HG02870 (cell line): Measurements from ENCODE around the gene SHROOM1.
"Not testable (repeated sequence)": the region's sequence is repeated elsewhere in the genome, so short reads cannot be mapped to it uniquely, and the experiment has no call there.

Source experiments
- ATAC-seq: cut with Tn5 transposase; IDR thresholded peaks from one replicate; pipeline ENCODE4 v1.9.1; 2021; ENCODE audit warnings: mild to moderate bottlenecking, moderate library complexity; ENCODE audit not compliant: unreplicated experiment

SHROOM1 gene

GRCh38 chr5:132808448-132808847, 22.0 kb downstream of the SHROOM1 start:
- ATAC-seq: no peak

- ATAC-seq: no peak
Observed at GRCh38 chr5:132807163-132807838, 23.1 kb downstream of the SHROOM1 start.

DNA sequence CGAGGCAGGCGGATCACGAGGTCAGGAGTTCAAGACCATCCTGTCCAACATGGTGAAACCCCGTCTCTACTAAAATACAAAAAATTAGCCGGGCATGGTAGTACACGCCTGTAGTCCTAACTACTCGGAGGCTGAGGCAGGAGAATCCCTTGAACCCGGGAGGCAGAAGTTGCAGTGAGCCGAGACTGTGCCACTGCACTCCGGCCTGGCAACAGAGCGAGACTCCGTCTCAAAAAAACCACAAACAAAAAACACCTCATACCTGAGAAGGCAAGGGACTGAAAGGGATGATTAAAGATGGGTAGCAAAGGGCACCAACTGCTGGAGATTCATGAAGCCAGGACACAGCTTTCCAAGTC, 23.7 kb downstream of the SHROOM1 start:
- ATAC-seq: not testable (repeated sequence)

DNA sequence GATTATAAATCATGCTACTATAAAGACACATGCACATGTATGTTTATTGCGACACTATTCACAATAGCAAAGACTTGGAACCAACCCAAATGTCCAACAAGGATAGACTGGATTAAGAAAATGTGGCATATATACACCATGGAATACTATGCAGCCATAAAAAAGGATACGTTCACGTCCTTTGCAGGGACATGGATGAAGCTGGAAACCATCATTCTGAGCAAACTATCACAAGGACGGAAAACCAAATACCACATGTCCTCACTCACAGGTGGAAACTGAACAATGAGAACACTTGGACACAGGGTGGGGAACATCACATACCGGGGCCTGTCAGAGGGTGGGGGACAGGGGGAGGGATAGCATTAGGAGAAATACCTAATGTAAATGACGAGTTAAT, 24.6 kb downstream of the SHROOM1 start:
- ATAC-seq: not testable (repeated sequence)

- not testable (repeated sequence) for ATAC-seq
Observed at GRCh38 chr5:132804219-132804618, 26.2 kb downstream of the SHROOM1 start.

GRCh38 chr5:132802685-132803066, 27.8 kb downstream of the SHROOM1 start:
- ATAC-seq: not testable (repeated sequence)

- no peak for ATAC-seq
Observed at GRCh38 chr5:132802044-132802684, 28.3 kb downstream of the SHROOM1 start.

DNA sequence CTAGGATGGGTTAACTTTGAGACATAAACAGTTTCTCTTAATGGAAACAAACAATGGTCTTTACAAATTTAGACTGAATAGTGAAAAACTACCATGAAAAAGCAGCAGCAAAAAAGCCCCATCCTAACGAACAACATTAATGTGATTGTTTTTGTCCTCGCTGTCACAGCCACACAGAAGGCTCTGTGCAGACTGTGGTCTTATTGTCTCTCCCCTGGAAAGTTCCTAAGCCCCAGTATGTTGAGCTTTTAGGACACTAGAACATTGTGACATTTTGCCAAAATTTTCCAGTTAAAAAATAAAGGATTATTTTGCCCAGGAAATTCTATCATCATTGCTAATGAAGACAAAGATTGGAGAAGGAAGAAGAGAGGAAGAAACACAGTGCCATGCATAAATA, 29.9 kb downstream of the SHROOM1 start:
- no peak for ATAC-seq

GRCh38 chr5:132799392-132799791, 31.1 kb downstream of the SHROOM1 start:
- no peak for ATAC-seq

DNA sequence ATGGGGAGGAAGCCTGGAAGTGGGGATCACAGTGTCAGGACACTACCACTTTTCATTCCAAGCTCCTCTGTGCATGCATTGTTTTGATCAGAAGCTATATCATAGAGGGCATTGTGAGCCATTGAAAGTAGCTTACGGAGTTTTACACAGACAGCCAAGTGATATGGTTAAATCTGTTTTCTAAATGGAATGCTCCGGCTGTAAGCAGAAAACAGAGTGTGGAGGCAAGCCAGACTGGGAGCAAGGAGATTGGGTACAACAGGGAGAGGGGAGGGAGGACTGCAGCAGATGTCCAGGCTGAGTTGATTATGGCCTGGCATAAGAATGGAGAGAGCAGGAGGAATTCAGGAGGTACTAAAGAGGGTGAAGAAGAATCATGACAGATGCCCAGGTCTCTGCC, 32.8 kb downstream of the SHROOM1 start:
- no peak for ATAC-seq

DNA sequence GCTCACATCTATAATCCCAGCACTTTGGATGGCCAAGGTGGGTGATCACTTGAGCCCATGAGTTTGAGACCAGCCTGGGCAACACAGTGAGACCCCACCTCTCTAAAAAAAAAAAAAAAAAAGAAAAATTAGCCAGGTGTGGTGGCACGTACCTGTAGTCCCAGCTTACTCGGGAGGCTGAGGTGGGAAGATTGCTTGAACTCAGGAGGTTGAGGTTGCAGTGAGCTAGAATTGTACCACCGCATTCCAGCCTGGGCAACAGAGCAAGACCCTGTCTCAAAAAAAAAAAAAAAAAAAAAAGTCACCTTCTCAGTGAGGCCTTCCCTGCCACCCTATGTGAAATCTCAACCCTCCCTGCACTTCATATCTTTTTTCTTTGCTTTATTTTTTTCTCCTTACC, 39.4 kb downstream of the SHROOM1 start:
- no peak for ATAC-seq

GRCh38 chr5:132790201-132790865, 40.1 kb downstream of the SHROOM1 start:
- no peak for ATAC-seq

DNA sequence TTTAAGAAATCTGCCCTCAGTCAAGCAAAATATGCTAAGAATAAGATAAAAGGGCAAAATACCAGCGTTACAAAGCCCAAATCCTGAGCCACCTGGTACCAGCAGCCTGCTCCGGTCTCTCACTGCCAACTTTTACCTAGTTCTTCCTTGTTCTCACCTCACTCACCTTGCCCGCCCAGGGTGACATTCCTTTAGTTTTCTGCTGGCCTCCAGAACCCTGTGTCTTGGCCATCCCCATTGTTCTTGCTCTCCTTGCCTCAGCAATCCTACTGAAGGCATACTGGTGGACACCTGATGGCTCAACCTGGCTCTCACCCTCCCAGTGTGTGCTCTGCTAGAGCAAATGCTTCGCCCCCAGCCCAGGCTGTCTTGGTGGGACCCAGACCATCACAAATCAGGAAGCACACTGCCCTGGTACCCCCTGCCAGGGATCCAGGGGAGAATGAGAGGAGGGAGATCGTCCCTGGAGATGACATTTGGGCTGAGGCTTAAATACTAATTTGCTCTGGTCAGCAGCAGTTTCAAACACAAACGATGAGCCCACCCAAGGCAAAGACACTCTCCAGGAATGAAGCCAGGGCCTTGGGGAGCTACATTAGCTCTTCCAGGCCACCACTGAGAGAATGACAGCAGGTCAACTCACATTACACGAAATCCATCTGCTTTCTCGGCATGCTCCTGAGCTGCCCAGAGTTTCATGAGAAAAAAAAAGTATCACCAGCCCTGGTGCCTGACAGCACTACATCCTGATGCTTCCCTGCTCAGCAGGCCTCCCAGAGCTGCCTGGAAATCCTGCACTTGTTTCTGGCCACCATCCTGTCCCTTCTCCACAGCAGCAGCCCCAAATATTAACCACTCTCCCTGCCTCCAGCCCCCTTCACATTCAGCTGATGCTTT, 41.2 kb downstream of the SHROOM1 start:
- no peak for ATAC-seq

- no peak for ATAC-seq
Observed at GRCh38 chr5:132788508-132788907, 41.9 kb downstream of the SHROOM1 start.

DNA sequence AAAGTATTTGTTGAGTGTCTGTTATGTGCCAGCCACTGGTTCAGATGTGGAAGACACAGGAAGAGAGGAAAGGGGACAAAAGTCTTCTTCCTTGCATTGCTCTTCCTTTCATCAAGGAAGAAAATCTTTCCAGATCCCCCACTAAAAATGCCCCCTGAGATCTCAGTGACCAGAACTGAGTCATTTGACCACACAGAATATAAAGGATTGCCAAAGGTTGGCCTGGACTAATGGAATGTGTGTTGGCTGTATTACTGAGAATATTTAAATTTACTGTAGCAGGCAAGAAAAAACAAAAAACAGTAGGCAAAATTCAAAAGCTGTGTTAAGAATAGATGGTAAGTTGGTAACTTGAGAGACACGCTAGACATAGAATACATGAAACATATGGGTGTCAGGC, 43.4 kb downstream of the SHROOM1 start:
- ATAC-seq: no peak

GRCh38 chr5:132785864-132786263, 44.6 kb downstream of the SHROOM1 start:
- ATAC-seq: no peak

- ATAC-seq: no peak
Observed at GRCh38 chr5:132785365-132785764, 45.1 kb downstream of the SHROOM1 start.

DNA sequence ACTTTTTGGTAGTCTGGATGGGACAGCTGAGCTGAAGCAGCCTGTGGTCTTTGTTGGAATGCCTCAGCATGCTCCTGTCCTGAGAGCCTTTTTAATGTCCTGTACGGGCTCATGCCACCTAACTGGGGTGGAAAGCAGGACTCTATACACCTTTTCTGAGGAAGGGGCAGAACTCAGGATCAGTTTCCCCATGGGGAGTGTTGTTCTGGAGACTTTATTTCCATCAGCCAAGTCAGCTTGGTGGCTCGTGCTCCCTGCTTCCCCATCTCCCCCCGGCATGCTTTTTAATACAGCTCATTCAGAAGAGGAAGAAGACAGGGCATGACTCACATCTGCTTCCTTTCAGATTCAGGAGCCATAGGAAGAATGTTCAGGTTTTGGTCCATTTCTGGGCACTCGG, 48.3 kb downstream of the SHROOM1 start:
- no peak for ATAC-seq

GRCh38 chr5:132781029-132781428, 49.4 kb downstream of the SHROOM1 start:
- ATAC-seq: no peak

DNA sequence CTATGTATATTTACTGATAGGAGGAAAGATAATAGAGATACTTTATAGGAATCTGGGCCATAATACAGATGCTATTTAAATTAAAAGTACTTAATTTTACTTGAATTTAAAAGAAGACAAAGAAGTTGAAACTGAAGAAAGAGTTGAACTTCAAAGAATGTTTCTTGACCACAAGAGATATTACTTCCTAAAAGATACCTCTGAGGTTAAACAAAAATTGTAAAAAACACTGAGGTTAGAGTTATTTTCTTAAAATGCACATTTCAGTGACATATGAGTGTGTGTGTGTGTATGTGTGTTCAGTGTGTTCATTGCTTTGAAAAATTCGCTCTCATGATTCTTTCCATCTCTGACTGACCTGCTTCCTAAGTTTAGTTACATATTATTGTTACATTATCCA, 49.9 kb downstream of the SHROOM1 start:
- no peak for ATAC-seq

- no peak for ATAC-seq
Observed at GRCh38 chr5:132779961-132780360, 50.5 kb downstream of the SHROOM1 start.
